ENCODE results near the gene DHDH.

DHDH gene

DNA sequence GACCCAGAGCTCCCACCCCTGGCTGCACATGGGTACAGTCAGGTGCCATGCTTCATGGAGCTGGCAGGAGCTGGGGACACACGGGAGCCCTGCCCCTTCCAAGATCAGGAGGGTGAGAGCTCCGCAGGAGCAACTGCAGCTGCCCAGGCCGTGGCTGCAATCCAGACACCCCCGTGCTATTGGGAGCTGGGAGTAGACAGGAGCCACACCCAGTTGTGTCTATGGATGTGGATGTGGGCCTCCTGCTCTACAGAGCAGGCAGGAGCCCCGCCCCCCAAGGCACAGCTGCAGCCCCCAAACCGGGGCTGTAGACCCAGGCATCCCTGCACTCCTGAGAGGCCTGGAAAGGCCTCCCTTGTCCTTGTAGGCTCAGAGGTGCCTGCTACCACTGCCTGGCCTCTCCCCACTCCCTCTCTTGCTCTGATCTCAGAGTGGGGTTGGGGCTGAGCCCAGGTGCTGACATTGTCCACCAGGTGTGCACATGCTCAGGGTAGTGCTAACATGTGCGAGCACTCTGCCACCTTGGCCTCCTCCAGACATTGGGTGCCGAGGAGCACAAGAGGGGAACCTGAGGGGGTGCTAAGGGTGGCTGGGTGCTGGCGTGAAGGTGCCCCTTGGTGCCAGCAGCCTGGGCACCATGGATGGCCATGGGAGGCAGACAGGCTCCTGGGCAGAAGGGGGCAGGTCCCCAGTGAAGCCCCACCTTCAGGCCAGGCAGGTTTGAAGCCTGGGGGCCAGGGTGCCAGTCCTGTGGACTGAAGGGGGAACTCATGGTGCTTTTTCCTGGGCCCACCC lies 13.2 kb downstream of the DHDH start:
- no peak for DNase-seq (ENCODE audit: extremely low read depth in 1 of 2, low read depth in 1 of 2)

DNA sequence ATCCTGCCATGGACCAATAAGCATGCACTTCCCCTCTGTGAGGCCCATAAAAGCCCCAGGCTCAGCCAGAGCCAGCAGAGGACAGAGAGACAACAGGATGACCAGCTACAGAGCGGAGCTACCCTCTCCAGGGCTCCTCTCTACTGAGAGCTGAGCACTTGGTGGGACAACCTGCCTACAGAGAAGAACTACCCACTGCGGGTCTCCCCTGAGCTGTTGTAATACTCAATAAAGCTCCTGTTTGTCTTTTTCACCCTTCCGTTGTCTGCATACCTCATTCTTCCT lies 13.7 kb downstream of the DHDH start:
- no peak for DNase-seq (ENCODE audit: extremely low read depth in 1 of 2, low read depth in 1 of 2)

DNA sequence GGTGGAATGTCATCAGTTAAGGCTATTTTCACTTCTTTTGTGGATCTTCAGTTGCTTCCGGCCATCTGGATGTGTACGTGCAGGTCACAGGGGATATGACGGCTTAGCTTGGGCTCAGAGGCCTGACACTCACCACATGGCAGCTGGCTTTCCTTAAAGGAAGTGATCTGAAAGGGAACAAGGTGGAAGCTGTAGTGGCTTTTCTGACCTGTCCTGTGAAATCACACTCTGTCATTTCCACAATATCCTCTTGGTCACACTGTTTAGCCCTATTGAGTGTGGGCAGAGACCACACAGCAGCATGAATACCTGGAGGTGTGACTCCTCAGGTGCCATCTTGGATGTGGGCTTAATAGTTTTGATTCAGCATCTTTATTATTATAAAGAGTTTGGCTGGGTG lies 16.7 kb downstream of the DHDH start:
- DNase-seq (ENCODE audit: extremely low read depth in 1 of 2, low read depth in 1 of 2): no peak

DNA sequence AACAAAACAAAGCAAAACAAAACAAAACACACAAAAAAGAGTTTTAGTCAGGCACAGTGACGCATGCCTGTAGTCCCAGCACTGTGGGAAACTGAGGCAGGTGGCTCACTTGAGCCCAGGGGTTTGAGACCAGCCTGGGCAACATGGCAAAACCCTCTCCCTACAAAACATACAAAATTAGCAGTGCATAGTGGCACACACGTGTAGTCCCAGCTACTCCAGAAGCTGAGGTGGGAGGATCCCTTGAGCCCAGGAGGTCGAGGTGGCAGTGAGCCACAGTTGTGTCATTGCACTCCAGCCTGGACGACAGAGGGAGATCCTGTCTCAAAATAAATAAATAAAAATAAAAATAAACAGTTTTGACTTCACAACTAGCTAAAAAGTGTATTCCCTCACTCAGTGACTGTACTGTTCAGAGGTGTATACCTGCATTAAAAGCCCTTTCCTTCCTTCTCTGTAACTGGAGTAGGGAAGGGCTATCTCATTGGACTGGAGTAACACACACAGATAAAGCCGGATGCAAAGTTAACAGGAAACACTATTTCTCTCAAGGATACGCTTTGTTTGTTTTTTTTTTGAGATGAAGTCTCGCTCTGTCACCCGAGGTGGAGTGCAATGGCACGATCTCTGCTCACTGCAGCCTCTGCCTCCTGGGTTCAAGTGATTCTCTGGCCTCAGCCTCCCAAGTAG lies 17.5 kb downstream of the DHDH start:
- DNase-seq (ENCODE audit: extremely low read depth in 1 of 2, low read depth in 1 of 2): no peak

DNA sequence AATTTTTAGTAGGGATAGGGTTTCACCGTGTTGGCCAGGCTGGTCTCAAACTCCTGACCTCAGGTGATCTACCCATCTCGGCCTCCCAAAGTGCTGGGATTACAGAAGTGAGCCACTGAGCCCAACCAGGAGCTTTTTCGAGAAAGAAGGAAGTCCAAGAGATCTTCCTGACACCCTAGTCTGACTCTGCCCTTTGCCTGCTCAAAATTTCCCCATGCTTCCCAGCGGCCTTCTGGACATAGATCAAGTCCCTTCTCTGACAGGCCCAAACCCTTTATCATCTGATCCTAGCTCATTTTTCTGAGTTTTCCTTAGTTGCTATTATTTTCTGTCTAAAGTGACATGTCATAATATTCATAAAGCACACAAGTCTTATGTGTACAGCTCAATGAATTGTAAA lies 19.6 kb downstream of the DHDH start:
- DNase-seq (ENCODE audit: extremely low read depth in 1 of 2, low read depth in 1 of 2): no peak

DNA sequence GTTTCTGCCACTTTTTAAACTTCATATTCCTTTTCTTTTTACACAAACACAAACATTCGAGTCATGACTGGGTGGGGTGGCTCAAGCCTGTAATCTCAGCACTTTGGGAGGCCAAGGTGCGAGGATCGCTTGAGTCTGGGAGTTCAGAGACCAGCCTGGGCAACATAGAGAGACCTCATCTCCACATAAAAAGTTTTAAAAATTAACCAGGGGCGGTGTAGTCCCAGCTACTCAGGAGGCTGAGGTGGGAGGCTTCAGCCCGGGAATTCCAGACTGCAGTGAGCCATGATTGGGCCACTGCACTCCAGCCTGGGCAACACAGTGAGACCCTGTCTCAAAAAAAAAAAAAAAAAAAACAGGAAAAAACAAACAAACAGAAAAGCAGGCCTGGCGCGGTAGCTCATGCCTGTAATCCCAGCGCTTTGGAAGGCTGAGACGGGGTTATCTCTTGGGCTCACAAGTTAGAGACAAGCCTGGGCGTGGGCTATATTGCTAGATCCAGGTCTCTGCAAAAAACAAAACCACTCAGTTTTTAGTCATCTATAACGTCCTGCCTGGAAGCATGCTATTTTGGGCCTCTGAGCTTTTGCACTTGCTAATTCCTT lies 20.6 kb downstream of the DHDH start:
- DNase-seq (ENCODE audit: extremely low read depth in 1 of 2, low read depth in 1 of 2): no peak

DNA sequence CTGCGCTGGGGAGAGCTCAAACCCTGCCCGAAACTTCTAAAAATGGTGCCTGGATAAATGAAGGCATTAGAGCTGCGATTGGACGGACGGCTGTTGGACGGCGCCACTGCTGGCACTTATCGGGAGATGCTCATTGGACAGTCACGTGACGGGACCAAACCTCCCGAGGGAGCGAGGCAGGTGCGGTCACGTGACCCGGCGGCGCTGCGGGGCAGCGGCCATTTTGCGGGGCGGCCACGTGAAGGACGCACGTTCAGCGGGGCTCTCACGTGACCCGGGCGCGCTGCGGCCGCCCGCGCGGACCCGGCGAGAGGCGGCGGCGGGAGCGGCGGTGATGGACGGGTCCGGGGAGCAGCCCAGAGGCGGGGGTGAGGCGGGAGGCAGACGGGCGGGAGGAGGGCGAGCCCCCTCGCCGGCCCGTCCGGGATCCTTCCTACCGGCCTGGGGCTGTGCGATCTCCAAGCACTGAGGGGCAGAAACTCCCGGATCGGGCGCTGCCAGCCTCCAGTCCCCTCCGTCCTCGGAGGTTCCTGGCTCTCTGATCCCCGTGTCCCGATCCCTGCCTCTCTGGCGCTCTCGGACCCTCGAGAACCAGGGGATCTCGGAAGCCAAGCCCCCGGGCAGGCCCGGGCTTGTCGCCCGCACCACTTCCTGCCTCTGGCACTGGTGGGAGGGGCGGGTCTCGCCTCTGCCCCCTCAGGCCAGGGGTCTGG lies 21.3 kb downstream of the DHDH start, which contains the start of gene BAX:
BAX (plus strand) TSS at position 281 of the 713 bp plus-strand sequence; CDS start at position 335, 54 bp downstream.
- peak; percentile 35 to 77 for DNase-seq (ENCODE audit: extremely low read depth in 1 of 2, low read depth in 1 of 2)

DNA sequence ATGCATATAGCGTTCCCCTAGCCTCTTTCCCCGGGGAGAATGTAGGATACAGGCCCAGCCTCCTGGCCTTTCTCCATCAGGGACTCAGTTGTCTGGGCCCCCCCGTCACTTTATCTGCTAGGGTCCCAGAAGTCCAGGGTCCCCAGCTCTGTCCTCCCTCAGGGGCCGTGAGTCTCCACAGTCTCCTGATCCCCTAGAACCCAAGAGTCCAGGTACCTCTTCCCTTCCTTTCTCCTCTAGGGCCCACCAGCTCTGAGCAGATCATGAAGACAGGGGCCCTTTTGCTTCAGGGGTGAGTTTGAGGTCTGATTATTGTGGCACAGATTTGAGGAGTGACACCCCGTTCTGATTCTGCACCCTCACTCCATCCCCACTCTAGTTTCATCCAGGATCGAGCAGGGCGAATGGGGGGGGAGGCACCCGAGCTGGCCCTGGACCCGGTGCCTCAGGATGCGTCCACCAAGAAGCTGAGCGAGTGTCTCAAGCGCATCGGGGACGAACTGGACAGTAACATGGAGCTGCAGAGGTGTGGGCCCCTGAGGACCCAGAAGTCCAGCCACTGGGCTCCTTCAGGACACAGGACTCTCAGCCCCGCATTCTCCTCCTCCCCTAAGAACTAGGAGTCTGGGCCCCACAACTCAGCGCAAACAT lies 21.9 kb downstream of the DHDH start:
- no peak for DNase-seq (ENCODE audit: extremely low read depth in 1 of 2, low read depth in 1 of 2)

DNA sequence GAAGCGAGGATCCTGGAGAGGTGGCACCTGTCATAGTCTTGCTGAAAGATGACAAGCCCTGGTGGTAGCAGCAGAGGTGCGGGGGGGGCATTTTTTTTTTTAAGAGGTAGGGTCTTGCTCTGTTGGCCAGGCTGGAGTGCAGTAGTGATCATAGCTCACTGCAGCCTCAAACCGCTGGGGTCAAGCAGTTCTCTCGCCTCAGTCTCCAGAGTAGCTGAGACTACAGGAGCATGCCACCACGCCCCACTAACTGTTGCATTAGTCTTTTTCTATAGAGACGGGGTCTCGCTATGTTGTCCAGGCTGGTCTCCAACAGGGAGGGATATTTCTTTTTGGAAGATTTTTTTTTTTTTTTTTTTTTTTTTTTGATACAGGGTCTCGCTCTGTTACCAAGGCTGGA lies 24.5 kb downstream of the DHDH start:
- DNase-seq (ENCODE audit: extremely low read depth in 1 of 2, low read depth in 1 of 2): no peak

DNA sequence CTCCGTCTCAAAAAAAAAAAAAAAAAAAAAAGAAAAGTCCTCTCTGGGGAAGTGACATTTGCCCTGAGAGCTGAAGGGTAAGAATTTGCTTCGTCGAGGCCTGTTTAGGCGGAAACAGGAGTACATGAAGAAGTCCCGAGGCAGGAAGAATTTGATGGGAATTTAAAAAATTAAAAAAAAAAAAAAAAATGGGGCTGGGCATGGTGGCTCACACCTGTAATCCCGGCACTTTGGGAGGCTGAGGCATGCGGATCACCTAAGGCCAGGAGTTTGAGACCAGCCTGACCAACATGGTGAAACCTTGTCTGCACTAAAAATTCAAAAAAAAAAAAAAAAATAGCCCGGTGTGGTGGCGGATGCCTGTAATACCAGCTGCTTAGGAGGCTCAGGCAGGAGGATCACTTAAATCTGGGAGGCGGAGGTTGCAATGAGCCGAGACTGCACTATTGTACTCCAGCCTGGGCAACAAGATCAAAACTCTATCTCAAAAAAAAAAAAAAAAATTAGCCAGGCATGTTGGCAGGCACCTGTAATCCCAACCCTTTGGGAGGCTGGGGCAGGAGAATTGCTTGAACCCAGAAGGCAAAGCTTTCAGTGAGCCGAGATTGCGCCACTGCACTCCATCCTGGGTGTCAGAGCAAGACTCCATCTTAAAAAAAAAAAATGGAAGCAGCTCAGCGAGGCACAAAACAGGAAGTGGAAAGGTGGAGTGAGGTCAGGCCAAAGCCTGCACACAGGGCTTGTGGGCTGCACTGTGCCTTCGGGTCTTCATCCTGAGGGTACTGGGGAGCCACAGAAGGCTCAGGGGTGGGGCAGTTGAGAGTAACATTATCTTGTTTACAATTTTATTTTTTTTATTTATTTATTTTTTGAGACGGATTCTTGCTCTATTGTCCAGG lies 26.1 kb downstream of the DHDH start:
- no peak for DNase-seq (ENCODE audit: extremely low read depth in 1 of 2, low read depth in 1 of 2)

DNA sequence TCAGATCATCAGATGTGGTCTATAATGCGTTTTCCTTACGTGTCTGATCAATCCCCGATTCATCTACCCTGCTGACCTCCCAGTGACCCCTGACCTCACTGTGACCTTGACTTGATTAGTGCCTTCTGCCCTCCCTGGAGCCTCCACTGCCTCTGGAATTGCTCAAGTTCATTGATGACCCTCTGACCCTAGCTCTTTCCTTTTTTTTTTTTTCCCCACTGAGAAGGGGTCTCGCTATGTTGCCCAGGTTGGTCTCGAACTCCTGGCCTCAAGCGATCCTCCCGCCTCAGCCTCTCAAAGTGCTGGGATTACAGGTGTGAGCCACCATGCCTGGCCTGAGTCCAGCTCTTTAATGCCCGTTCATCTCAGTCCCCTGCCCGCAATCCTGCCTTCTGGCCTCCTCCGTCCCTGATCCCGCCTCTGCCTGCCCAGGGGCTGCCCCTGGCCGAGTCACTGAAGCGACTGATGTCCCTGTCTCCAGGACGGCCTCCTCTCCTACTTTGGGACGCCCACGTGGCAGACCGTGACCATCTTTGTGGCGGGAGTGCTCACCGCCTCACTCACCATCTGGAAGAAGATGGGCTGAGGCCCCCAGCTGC lies 27.7 kb downstream of the DHDH start:
- DNase-seq (ENCODE audit: extremely low read depth in 1 of 2, low read depth in 1 of 2): no peak

DNA sequence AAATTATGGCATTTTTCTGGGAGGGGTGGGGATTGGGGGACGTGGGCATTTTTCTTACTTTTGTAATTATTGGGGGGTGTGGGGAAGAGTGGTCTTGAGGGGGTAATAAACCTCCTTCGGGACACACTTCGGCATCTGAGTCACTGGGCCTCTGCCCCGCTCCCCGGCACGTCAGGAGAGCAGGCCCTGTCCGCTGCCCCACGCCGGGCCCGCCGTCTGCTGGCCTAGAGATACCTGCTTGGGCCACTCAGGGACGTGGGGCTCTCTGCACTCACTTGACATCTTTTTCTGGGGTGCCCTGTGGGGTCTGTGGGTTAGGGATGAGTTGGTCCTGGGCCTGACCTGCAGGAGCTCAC lies 28.2 kb downstream of the DHDH start:
- no peak for DNase-seq (ENCODE audit: extremely low read depth in 1 of 2, low read depth in 1 of 2)

DNA sequence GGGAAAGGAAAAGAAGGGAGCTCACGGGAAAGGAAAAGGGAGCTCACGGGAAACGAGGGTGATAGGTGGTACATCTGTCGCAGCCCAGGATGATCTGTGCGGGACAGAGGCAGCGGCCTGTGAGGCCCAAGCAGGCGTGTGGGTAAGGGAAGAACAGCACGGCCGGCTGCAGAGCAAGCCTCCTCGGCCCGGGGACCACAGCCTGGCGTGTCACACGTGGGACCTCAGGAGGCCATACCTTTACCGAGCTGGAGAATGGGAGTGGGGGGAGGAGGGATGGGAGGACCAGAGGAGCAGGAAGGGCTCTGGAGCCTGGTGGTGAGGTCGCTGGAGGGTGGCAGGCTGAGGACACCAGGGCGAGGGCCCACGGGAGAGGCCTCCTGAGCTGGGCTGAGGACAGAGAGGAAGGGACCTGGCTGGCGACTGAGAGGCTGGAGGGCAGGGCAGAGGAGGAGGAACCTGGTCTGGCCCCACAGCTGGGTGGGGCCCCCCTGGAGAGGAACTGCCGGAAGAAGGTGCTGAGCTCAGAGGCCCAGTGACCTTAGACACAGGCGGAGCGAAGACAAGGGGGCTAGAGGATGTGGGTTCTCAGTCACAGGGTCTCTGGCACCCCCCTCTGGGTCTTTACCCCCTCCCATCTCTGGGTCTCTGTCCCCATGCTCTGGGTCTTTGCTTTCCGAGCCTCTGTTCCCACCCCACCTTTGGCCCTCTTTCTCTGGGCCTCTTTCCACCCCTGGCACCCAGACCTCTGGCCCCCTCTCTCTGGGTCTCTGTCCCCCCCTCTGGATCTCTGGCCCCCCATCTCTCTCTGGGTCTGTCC lies 28.7 kb downstream of the DHDH start:
- DNase-seq (ENCODE audit: extremely low read depth in 1 of 2, low read depth in 1 of 2): no peak

DNA sequence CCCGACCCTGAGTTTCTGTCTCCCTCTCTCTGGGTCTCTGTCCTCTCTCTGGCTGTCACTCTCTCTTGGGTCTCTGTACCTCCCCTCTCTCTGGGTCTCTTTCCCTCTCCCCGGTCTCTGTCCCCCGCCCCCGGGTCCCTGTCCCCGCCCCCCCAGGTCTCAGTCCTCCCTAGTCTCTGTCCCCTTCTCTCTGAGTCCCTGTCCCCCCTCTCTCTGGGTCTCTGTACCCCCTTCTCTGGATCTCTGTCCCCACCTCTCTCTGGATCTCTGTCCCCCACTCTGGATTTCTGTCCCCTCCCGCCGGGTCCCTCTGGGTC lies 29.3 kb downstream of the DHDH start:
- DNase-seq (ENCODE audit: extremely low read depth in 1 of 2, low read depth in 1 of 2): no peak

DNA sequence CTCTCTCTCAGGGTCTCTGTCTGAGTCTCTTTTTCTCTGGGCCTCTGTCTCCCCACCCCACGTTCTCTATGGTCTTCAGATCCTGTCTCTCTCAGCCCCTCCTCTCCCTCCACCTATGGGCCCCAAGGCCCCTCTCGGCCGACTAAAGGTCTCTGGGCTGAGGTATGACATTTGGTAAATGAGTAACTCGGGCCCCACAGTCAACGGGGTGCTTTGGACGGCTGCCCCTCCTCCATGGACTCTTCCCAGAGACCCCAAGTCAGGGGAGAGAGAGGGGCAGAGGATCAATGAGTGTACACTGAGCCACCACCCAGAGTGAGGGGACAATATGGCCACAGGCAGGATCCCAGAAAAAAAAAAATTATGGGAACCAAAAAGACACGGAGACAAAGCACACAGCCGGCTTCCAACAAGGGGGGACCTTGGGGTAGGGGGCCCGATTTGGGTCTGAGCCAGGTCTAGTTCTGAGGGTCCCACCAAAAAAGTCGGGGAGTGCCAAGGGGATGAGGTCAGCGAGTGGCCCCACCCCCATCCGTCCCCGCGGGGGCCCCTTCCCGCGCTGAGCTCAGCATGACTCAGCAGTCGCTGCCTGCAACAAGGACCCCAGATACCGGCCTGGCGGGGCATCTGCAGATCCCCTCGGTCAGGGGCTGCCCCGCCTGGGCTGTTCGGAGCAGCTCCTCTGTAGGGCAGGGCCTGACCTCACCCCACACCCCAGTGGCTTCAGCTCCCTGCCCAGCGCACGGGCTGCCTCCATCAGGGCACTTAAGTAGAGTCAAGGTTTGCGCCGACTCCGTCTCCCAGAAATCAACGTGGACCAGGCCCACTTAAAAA lies 30.1 kb downstream of the DHDH start:
- DNase-seq (ENCODE audit: extremely low read depth in 1 of 2, low read depth in 1 of 2): peak in 1 of 2 donors; percentile 41

DNA sequence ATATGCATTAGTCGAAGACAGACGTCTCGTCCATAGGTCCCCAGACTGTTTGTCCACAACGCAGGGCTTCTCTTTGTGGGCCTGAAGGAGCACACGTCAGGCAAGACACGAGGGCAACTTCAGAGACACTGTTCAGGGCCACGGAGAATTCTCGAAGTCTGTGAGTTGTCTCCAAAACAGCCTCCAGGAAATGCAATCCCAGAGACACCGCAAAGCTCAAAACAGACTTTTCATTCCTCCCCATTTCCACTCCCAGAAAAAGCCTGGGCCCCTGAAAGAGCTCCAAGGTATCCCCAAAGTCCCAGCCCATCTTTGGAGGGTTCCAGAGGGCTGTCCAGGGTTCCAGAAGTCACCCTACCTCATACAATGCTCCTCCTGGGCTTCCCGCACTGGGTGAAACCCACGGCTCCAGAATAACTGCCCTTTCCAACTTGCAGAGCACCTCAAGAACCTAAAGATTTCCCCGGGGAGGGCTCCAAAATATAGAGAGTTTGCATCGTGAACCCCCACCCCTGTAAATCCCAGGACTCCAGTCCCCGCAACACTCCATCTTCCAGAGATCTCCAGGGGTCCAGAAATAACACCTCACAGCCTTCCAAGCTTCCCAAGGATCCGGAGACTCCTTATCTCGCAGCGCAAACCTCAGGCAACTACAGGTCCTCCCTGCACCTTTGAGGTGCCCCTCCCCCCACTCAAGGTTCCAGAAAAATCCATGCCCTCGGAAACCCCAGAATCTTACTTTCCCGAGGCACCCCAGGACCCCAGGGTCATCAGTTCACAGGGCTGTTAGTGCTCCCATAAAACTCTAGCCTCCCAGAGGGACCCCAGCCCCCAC lies 30.9 kb downstream of the DHDH start:
- no peak for DNase-seq (ENCODE audit: extremely low read depth in 1 of 2, low read depth in 1 of 2)

DNA sequence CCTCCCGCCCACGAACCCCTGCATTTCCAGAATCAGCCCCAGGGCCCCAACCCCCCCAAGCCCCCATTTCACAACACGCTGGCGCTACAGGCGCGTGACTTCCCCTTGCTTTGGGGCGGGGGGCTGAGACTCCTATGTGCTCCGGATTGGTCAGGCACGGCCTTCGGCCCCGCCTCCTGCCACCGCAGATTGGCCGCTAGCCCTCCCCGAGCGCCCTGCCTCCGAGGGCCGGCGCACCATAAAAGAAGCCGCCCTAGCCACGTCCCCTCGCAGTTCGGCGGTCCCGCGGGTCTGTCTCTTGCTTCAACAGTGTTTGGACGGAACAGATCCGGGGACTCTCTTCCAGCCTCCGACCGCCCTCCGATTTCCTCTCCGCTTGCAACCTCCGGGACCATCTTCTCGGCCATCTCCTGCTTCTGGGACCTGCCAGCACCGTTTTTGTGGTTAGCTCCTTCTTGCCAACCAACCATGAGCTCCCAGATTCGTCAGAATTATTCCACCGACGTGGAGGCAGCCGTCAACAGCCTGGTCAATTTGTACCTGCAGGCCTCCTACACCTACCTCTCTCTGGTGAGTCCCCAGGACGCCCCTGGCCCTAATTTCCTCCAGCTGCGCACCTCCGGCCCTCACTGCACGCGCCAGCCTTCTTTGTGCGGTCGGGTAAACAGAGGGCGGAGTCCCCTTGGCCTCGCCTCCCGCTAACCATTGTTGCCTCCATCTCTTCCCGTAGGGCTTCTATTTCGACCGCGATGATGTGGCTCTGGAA lies 31.7 kb downstream of the DHDH start, which contains the start of gene FTL:
FTL (plus strand) TSS at position 270 of the 766 bp plus-strand sequence; CDS start at position 469, 199 bp downstream.
- peak; percentile 62 to 76 for DNase-seq (ENCODE audit: extremely low read depth in 1 of 2, low read depth in 1 of 2)

All from activated CD8-positive, alpha-beta memory T cell treated with anti-CD3 and anti-CD28 coated beads for 1 hour (primary cell).